ENCODE measurements around the gene ARRB1.

ARRB1 gene

DNA sequence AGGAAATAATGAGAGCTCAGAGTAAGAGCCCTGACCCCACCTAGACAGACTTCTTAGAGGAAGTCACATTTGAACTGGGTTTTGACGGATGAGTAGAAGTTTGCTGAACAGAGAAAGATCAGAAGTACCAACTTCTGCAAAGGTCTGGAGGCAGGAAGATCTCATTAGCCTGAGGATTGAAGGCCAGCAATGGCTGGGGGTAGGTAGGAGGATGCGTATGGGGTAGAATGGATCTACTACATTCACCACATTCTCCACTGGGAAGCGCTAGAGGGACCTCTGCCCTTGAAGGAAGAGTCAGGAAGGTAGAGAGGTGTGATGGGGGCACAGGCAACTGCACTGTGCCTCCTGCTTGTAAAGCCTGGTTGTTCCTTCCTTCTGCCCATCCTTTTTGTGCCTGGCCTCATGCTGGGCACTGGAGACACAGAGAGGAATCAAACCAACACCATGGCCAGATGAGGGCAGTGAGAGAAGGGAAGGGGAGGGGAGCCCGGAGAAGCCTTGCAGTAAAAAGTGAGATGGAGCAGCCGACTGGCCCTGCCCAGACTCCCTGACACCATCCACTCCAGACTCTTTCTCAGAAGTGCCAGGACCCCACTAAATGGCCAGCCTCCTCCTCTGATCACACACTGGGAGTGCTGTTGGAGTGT, 106.0 kb downstream of the ARRB1 start:
- H3K4me3 ChIP-seq (replicated peaks in 1 of 2; ENCODE audit: low read depth in 2 of 2, low read length in 2 of 2): no peak overlapping the region
- TF ChIP-seq, protein P1, sequence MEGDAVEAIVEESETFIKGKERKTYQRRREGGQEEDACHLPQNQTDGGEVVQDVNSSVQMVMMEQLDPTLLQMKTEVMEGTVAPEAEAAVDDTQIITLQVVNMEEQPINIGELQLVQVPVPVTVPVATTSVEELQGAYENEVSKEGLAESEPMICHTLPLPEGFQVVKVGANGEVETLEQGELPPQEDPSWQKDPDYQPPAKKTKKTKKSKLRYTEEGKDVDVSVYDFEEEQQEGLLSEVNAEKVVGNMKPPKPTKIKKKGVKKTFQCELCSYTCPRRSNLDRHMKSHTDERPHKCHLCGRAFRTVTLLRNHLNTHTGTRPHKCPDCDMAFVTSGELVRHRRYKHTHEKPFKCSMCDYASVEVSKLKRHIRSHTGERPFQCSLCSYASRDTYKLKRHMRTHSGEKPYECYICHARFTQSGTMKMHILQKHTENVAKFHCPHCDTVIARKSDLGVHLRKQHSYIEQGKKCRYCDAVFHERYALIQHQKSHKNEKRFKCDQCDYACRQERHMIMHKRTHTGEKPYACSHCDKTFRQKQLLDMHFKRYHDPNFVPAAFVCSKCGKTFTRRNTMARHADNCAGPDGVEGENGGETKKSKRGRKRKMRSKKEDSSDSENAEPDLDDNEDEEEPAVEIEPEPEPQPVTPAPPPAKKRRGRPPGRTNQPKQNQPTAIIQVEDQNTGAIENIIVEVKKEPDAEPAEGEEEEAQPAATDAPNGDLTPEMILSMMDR (IDR thresholded peaks at IDR 0.05; ENCODE audit: low read depth, low read length): no peak
- DNase-seq (ENCODE audit: low read depth in 2 of 2): no peak

DNA sequence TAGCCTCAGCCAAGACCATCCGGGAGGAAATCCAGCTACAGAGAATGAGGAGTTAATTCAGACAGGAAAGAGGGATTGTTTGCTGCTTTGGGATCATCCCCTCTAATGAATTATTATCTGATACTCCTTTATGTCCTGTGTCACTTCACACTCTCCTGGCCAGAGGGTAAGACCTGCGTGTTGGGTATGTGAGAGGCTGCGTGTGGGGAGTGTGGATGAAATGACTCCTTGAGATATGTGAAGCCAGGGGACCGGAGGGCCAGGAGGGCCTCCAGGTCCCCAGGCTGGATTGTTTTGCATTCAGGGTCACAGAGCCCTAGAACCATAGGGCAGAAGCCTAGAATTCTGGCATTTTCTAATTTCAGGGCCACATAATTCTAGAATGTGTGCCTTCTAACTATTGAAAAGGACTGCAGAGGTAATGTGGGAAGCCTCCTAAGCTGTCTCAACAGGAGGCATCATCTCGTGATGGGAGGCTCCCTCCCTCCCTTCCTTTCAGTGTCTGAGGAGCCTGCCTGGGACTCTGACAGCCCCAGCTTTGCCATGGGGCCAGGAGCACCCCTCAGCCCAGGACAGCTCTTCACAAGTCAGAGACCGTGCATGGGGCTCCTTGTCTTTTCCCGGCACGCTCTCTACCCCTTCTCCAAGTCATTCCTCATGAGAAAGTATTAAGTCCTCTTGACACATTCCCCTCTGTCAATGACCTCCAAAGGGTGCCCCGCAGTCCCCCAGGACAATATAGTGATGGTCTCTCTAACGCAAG, 107.2 kb downstream of the ARRB1 start:
- DNase-seq (ENCODE audit: low read depth in 2 of 2): no peak
- no peak overlapping the region for H3K4me3 ChIP-seq (replicated peaks in 1 of 2; ENCODE audit: low read depth in 2 of 2, low read length in 2 of 2)
- TF ChIP-seq, protein P1 (IDR thresholded peaks at IDR 0.05; ENCODE audit: low read depth, low read length): no peak

DNA sequence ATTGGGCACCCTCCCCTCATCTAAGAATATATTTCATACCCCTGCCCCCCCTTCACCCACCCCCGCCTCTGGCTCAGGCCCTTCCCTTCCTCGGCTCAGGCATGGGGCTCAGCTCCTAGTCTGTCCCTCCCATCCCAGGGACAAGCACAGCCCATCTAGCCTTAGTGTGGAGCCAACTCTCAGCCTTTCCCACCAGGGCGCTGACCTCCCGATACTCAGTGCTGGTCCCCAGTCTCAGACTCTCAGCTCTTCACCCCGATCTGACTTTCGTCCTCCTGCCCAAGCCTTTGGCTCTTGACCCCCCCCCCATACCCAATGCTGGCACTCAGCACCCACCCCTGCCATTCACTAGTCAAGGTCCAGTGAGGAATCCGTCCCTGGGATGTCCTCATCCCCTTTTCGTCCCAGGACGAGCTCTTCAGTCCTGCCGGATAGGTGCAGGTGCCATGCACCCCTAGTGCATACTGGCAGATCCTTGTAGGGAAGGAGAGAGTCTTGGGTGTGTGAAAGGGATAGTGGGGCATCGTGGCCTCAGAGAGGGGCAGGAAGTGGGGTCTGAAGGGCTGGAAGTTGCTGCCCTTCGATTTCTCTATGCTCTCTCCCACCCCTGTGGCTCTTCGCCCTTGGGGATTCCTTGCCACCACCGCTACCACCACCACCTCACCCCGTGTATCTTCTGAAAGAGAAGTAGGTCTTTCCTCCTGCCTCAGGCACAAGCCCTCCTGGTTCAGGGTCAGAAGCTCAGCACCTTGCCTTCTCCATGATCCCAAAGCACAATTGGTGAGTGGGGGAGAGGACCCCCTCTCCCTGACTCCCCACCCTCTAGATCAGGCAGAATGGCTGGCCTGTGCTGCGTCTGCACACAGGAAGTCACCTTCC, 108.5 kb downstream of the ARRB1 start:
- TF ChIP-seq, protein P1 (IDR thresholded peaks at IDR 0.05; ENCODE audit: low read depth, low read length): no peak
- no peak for DNase-seq (ENCODE audit: low read depth in 2 of 2)
- no peak overlapping the region for H3K4me3 ChIP-seq (replicated peaks in 1 of 2; ENCODE audit: low read depth in 2 of 2, low read length in 2 of 2)

DNA sequence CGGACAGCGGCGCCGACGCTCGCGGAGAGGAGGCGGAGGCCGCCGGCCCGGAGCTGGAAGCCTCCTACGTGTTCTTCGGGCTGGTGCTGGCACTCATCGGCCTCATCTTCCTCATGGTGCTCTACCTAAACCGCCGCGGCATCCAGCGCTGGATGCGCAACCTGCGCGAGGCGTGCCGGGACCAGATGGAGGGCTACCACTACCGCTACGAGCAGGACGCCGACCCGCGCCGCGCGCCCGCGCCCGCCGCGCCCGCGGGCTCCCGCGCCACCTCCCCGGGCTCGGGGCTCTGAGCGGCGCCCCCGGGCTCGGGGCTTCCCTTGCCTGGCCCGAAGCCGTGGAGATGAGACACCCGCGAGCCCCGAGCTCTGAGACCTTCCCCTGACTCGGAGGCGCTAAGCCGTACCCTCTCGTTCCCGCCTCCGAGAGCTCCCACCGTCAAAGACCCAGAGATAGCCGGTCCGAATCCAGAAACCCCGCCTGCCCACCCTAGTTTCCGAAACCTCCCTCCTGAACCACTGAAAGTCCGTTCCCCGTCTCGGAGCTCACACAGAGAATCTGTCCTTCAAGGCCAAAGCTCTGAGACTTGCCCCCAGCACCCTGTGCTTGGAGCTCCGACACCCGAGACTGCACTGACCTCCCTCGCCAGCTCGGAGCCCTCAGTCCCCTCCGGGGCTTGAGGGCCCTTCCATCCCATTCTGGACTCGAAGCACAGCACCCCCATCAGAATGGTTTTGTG, 109.4 kb downstream of the ARRB1 start:
- peak overlapping the region; percentile 43 to 57 for H3K4me3 ChIP-seq (replicated peaks in 1 of 2; ENCODE audit: low read depth in 2 of 2, low read length in 2 of 2)
- no peak for DNase-seq (ENCODE audit: low read depth in 2 of 2)
- TF ChIP-seq, protein P1 (IDR thresholded peaks at IDR 0.05; ENCODE audit: low read depth, low read length): no peak

DNA sequence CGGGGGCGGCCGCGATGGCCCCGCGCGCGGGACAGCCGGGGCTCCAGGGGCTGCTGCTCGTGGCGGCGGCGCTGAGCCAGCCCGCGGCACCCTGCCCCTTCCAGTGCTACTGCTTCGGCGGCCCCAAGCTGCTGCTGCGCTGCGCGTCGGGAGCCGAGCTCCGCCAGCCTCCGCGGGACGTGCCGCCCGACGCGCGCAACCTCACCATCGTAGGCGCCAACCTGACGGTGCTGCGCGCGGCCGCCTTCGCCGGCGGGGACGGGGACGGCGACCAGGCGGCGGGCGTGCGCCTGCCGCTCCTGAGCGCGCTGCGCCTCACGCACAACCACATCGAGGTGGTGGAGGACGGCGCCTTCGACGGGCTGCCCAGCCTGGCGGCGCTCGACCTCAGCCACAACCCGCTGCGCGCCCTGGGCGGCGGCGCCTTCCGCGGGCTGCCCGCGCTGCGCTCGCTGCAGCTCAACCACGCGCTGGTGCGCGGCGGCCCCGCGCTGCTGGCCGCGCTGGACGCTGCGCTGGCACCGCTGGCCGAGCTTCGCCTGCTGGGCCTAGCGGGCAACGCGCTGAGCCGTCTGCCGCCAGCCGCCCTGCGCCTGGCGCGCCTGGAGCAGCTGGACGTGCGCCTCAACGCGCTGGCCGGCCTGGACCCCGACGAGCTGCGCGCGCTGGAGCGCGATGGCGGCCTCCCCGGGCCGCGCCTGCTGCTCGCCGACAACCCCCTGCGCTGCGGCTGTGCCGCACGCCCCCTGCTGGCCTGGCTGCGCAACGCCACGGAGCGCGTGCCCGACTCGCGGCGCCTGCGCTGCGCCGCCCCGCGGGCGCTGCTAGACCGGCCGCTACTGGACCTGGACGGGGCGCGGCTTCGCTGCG, 110.2 kb downstream of the ARRB1 start:
- TF ChIP-seq, protein P1 (IDR thresholded peaks at IDR 0.05; ENCODE audit: low read depth, low read length): peak; percentile 44
- DNase-seq (ENCODE audit: low read depth in 2 of 2): peak; percentile 80 to 86

More for the DNA sequence above, 110.2 kb downstream of the ARRB1 start:
- peak overlapping the region; percentile 43 to 57 for H3K4me3 ChIP-seq (replicated peaks in 1 of 2; ENCODE audit: low read depth in 2 of 2, low read length in 2 of 2)

Measured in cardiac fibroblast (primary cell).